ENCODE data around the gene SMG5.

SMG5 gene

DNA sequence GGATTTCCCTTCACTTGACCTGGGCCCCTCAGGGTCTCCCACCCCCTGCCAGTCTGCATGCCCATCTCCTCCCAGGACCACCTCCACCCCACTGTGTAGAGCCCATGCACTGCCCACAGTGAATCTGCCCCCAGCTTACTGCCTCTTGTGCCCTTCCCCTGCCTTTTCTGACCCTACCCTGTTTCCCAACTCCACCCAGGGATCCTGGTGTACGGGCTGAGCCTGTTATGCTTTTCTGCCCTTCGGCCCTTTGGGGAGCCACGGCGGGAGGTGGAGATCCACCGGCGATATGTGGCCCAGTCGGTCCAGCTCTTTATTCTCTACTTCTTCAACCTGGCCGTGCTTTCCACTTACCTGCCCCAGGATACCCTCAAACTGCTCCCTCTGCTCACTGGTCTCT is 3.4 kb upstream of the SMG5 start:
- no peak overlapping the region for H3K27ac ChIP-seq
- no peak for TF ChIP-seq CTCF (IDR thresholded peaks at IDR 0.05)
- no peak for TF ChIP-seq ZFX (IDR thresholded peaks at IDR 0.05; ENCODE audit: borderline replicate concordance)

- H3K27ac ChIP-seq = peak overlapping the region; percentile 85; the same call in 1 of the 2 replicates
- TF ChIP-seq CTCF (IDR thresholded peaks at IDR 0.05) (no peak), ZFX (IDR thresholded peaks at IDR 0.05; ENCODE audit: borderline replicate concordance) (no peak)
Measured at GRCh38 chr1:156285437-156285836, 2.8 kb upstream of the SMG5 start.

DNA sequence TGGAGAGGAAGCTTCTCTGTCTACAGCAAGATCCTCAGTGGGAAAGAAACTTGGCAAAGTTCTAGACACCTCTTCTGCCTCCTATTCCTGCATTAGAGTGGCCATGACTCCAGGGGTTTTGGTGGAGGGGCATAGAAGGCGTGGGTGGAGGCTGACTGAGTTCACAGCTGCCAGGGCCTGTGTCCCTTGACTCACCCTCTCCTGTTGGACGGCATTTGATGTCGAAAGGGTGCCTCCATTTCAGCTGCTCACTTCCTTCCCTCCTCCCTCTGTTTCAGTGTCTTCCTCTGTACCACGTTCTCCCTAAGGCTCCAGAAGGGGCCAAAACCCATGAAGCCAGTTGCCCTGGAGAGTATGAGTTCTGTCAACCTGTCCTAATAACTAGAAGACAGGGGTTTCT is 2.1 kb upstream of the SMG5 start:
- TF ChIP-seq CTCF (IDR thresholded peaks at IDR 0.05) = no peak
- no peak for TF ChIP-seq ZFX (IDR thresholded peaks at IDR 0.05; ENCODE audit: borderline replicate concordance)
- peak overlapping the region; percentile 85 for H3K27ac ChIP-seq

DNA sequence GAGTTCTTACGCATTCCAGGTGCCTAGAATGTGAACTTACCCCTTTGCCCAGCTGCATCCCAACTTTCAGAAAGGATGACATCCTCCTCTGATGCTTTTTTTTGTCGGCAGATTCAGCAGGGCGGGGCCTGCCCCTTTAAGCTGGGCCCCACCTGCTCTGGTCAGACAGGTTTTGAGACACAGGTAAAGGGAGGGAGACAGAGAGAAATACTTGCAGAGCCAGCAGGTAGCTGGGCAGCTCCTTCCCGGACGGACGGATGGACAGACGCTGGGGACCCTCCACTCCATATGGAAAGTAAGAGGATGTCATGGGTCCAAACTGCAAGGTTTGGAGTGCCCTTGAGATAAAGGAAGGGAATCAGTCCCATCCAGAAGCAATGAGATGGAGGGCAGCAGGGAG is 1.5 kb upstream of the SMG5 start, which contains the start of gene TMEM79:
TSS of gene TMEM79 (plus strand) at position 214 of the 400 bp plus-strand sequence. CDS start 902 bp downstream, outside the sequence.
- no peak for TF ChIP-seq CTCF (IDR thresholded peaks at IDR 0.05)
- TF ChIP-seq ZFX (IDR thresholded peaks at IDR 0.05; ENCODE audit: borderline replicate concordance) = no peak
- H3K27ac ChIP-seq = peak within 1 kb of the TSS; percentile 85

GRCh38 chr1:156283521-156283920 is 896 bp upstream of the SMG5 start:
- TF ChIP-seq ZFX (IDR thresholded peaks at IDR 0.05; ENCODE audit: borderline replicate concordance) (no peak), CTCF (IDR thresholded peaks at IDR 0.05) (no peak)
- peak overlapping the region; percentile 85 for H3K27ac ChIP-seq

GRCh38 chr1:156281693-156282478 is 739 bp downstream of the SMG5 start:
- no peak for TF ChIP-seq ZFX (IDR thresholded peaks at IDR 0.05; ENCODE audit: borderline replicate concordance)
- no peak for TF ChIP-seq CTCF (IDR thresholded peaks at IDR 0.05)
- H3K27ac ChIP-seq = peak overlapping the region; percentile 85

GRCh38 chr1:156281281-156281680 is 1.3 kb downstream of the SMG5 start:
- H3K27ac ChIP-seq = peak overlapping the region; percentile 85
- no peak for TF ChIP-seq ZFX (IDR thresholded peaks at IDR 0.05; ENCODE audit: borderline replicate concordance)
- no peak for TF ChIP-seq CTCF (IDR thresholded peaks at IDR 0.05)
